Inflammatory macrophage treated with lipopolysaccharide for 4 hours (primary cell): ENCODE data around the gene PHLDA2.
"Not testable (repeated sequence)": the region's sequence is repeated elsewhere in the genome, so short reads cannot be mapped to it uniquely, and the experiment has no call there.

Source experiments
- DNase-seq: peaks from one replicate; pipeline ENCODE4 v3.0.0-alpha.2; 2020

PHLDA2 gene

GRCh38 chr11:2912498-2912897 lies 16.7 kb downstream of the PHLDA2 start:
- DNase-seq, result no peak

DNA sequence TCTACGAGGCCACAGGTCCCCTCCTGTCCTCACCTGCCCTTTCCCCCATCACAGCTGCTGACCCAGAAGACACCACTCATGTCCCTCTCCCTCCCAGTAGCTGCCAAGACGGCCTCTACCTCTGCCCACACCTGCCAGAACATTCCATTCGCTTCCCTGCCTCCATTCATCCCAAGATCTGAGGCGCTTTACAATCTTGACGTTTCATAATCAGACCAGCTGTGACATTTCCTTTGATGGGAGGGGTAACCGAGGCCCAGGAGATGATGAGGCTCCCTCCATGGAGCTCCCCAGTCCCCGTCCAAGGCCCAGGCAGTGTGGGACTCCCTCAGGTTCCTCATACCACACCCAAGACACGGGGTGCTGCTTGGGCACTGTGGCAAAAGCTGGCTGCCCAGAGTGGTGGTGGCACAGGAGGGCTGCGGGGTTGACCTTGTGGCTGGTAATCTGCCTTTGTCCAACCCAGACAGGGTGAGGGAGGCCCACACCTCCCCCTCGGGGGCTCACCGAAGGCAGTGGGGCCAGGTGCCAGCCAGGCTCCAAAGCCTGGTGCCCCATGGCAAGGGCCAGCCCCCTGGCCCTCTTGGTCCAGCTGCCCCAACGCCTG lies 17.3 kb downstream of the PHLDA2 start:
- no peak for DNase-seq

GRCh38 chr11:2911088-2911784 lies 18.0 kb downstream of the PHLDA2 start:
- no peak for DNase-seq

DNA sequence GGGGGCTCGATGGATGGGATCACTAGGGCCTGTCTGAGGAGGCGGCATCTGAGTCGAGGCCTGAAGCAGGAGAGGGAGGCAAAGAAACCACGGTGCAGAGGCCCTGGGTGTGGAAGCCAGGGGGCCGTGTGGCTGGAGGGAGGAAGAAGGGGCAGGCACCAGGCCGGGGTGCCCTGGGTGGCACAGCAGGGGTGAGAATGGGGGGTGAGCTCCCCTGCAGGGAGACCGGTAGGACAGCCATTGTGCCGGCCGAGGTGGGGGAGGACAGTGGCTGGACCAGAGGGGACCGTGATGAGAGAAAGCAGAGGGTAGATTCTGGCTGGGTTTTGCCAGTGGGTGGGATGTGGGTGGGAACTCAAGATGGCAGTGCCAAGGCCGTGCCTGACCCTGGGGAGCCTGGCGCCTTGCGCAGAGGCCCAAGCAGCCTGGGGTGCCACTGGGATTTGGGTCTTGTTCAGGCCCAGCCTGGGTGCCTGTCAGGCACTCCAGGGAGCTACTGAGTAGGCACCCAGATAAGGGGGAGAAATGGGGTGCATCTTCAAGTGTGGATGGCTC lies 18.7 kb downstream of the PHLDA2 start:
- no peak for DNase-seq

- no peak for DNase-seq
Observed at GRCh38 chr11:2909133-2909902, 19.9 kb downstream of the PHLDA2 start.

DNA sequence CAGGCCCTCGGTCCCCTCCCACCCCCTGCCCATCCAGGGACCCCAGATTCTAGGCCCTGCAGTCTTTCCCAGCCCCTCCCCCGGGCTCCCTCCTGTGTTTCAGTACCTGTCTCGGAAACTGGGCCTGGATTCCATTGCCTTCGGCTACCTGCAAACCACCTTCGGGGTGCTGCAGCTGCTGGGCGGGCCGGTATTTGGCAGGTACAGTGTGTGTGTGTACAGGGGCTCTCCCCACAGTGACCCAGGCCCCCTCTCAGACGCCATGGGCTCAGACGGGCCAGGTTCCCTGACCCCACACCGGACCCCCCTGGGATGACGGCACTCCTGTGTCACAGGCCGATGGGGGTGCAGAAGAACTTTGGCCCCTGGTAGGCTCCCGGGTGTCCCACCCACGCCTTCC lies 21.1 kb downstream of the PHLDA2 start:
- DNase-seq, result no peak

DNA sequence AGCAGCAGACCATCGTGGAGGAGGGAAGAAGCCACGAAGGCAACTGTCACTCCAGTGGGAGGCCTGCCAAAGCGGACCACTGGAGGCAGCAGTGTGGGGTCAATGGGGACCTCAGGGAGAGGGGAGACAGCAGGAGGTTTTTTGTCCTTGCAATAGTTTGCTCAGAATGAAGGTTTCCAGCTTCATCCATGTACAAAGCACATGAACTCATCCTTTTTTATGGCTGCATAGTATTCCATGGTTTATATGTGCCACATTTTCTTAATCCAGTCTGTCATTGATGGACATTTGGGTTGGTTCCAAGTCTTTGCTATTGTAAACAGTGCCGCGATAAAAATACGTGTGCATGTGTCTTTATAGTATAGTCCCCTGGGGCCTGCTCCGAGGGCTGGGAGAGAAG lies 23.9 kb downstream of the PHLDA2 start:
- DNase-seq, result not testable (repeated sequence)

DNA sequence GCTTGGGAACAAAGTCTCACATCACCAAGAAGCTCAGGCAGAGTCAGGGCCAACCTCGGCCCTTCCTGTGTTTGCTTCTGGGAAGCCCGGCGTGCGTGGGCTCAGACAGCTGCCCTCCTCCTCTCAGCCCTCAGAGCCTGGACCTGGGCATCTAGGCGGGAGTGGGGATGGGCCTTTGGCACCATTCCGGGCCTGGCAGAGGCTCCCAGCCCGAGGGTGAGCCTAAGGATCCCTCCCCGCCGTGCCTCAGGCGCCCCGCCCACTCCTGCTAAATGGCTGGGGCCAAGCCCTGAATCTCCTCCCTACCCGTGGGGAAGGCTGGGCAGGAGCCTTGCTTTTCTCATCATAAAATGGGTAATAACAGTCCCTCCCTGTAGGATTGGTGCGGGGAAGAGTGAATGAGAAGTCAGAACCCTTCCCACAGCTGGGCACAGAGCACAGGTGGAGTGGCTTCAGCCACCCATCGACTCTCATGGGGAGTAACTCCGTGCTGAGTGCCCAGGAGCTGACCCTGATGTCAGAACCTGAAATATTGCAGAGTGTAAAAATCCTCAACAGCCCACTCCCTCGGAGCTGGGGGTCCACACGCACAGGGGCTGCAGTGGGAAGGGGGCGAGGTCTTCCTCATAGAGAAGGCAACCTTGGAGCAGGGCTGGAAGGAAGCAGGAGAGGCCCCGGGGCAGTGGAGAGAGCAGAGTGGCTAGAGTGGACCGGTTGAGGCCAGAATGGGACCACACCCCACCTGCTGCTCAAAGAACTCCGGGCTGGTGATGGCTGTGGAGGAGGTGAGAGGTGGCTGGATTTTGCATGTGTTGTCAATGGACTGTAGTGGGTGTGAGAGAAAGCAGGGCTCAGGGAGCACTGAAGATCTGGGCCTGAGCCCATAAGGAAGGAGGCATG lies 24.8 kb downstream of the PHLDA2 start:
- DNase-seq, result no peak

- DNase-seq, result no peak
Observed at GRCh38 chr11:2903672-2904011, 25.6 kb downstream of the PHLDA2 start.

- DNase-seq, result no peak
Observed at GRCh38 chr11:2902784-2903671, 26.2 kb downstream of the PHLDA2 start.

DNA sequence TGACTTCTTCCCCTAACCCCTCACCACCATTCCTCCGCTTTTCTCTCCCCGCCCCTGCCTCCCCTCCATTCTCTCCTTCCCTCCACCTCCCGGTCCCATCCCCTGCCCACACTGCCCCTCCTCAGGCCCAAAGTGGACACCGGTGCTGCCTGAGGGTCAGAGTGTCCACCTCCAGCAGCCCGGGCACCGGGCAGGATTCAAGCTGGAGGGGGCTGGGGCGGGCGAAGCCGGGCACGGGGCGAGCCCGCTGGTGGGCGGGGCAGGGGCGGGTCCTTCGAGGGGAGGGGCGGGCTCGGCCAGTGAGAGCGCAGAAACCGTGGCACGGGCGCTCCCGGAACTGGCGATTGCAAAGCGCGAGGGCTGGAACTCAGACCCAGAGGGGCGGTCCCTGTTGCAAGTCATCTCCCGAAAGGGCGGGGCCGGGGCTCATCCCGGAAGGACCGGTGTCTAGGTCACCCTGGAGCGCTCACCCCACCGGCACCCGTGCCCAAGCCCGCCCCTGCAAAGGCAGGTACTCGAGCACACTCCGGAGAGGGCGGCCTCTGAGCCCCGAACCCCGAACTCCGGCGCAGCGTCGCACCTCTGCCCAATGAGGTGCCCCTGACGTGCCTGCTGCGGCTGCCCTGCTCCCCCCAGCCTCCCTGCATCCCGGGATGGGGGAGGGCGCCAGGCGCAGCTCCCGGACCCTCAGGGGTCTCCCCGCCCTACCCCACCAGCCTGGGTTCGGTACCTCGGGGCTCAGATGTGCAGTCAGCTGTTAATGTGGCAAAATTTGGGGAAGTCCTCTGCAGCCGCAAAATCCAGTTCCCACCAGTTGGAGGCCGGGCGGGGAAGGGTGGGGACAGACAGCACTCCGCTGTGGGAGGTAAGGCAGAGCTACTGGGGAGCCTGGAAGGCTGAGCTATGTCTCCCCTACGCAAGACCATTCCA lies 27.1 kb downstream of the PHLDA2 start:
- peak; percentile 95 for DNase-seq

DNA sequence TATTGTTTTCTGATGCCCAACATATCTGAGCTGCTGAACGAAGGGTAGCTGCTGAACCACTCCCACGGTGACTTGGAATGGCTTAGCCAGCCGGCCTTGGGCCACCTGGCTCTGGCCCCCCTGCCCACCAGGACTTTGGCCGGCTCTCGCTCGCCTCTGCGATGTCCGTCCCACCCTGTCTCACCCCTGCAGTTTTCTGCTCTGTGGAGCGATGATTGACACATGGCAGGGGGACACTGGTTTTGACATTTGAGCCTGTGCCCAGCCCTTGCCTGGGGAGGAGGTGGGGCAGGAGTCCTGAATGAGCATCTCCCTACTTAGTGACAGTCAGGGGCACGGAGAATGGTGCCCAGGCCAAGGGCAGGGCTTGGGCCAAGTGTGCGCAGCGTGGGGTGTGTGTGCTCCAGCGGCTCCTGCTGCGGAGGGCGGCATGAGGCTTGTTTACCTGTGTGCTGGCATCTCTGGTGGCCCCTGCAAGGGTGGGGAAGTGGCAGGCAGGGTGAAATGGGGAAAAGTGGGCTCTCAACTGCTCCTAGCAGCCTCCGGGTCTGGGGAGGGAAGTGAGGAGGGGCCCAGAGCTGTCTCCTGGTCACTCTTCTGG lies 27.9 kb downstream of the PHLDA2 start:
- DNase-seq, result no peak

DNA sequence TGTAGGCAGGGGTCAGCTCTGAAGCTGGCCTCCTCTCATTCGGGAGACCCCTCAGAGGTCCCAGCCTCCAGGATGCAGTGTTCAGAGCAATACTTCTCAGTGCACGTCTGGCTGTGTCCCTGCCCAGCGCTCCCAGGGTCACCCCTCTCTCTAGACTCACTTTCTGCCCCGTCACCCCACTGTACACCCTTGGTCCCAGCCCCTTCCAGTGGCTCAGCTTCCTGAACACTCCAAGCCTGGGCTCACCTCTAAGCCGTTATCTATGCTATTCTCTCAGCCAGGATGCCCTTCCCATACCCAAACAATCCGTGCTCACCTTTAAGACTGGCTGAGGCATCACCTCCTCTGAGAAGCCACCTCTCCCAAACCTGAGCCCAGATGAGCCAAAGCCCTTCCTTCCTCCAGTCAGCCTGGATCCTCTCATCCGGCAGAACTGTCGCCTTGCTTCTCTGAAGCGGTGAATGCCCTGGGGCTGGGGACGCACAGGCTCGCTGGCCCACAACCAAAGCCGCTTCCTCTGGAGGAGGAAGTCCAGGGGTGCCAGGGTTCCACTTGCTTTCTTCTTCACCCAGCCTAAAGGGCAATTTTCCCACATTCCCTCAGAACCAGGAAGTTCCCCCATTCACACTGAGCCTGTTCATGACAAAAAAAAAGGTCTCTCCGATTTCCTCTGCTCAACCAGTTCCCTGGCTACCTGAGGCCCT lies 30.0 kb downstream of the PHLDA2 start:
- DNase-seq, result peak; percentile 54

DNA sequence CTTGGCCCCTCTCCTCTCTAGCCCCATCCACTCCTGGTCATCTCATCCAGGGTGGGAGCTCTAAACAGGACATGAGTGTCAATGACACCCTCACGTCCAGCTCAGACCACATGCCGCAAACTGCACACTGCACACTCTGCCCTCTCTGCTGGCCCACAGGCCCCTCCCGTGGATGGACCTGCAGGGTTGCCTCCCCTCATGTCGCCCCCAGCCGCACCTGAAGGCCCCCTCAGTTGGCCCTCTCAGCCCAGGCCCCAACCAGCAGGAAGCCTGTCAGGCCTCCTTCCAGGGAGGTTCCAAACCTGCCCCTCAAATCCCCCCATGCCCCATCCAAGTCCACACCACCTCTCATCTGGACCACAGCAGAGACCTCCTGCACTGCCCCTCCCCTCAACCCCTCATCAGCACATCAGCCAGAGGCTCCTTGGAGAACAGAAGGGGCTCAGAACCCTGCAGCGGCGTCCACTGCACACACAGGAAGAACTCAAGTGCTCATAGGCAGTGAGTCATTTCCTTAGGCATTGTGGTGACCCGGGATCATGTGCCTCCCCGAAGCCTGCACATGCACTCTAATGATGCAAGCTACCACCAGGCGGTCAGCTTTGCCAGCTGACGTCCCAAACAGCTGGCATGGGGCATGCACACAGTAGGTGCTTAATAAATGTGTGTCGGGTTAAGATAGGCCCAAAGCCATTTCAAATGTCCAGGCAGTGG lies 30.7 kb downstream of the PHLDA2 start:
- peak; percentile 93 for DNase-seq

DNA sequence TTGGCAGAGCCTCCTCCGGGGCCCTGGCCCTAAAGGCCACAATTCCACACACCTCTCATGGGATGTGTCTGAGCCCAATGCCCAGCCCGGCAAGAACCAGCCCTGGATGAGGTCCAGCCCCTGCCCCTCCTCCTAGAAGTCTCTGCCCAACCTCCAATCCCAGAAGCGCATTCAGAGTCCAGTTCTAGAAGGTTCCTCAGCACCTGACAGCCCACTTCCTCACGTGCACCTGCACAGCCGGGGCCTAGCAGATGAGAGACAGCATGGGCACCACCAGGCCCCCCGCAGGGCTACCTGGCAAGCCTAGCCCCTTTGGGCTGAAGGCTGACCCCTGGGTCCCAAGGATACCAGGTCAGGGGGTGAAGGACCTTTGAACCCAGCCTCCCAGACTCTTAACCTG lies 32.2 kb downstream of the PHLDA2 start:
- DNase-seq, result no peak

DNA sequence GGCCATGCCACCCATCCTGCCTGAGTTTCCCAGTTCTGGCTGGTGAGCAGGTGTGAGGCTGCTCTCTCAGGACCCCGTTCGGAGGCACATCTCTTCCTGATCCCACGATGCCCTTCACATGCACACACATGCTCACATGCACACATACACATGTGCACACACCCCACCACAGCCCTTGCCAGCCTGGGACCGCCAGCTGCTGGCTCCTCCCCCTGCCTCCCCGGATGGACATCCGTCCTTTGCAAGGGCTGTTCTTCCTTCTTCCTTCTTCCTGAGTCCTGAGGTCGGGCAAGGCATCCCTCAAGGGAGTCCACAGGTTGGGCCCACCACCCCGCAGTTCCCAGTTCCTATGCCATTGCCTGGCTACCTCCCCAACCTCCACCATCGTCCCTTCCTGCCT lies 33.2 kb downstream of the PHLDA2 start:
- DNase-seq, result no peak

DNA sequence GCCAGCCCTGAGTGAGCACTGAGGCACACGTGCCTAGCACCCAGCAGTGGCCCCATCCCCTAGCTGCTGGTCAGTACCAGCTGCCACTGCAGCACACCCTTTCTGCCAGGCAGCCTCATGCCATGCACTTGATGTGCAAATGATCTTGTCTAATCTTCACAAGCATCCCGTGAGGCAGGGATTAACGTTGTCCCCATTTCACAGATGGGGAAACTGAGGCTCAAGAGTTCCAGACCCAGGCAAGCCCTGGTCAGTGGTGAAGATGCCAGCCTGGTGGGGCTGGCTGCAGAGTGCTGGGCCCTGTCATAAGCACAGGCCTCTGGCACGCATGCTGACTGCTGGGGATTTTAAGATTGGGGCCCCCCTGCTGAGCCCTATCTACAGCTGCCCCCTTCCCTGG lies 35.3 kb downstream of the PHLDA2 start:
- no peak for DNase-seq

GRCh38 chr11:2892967-2893528 lies 36.2 kb downstream of the PHLDA2 start:
- DNase-seq, result peak; percentile 40
